NCI-H1436 treated with DMSO at 0.1 percent for 48 hours (cell line): ENCODE measurements around the gene TRIM43.
"Not testable (repeated sequence)": the region's sequence is repeated elsewhere in the genome, so short reads cannot be mapped to it uniquely, and the experiment has no call there.

ENCODE experiments used
- DNase-seq: peaks from one replicate; lab custom pipeline; 2025; lab: John Stamatoyannopoulos, UW

Gene TRIM43

DNA sequence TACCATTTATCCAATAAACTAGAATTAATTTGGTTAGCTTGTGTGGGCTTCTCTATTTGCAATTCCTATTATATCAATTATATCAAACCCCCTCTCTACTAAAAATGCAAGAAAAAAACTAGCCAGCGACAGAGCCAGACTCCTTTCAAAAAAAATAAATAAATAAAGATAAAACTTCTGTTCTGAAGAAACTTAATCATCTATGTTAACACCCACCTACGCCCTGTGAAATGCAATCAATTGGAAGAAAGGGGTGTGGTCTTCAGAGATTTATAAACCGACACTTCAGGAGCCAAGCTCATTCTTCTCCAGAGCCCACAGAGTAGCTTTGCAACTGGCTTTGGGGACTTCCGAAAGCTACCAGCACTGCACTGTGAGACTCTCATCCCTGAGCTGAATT is at the start of gene TRIM43:
Gene TRIM43, plus strand, starts transcription at position 301 of the 400 bp plus-strand sequence. CDS start 2,023 bp downstream, outside the sequence.
- DNase-seq = not testable (repeated sequence)

DNA sequence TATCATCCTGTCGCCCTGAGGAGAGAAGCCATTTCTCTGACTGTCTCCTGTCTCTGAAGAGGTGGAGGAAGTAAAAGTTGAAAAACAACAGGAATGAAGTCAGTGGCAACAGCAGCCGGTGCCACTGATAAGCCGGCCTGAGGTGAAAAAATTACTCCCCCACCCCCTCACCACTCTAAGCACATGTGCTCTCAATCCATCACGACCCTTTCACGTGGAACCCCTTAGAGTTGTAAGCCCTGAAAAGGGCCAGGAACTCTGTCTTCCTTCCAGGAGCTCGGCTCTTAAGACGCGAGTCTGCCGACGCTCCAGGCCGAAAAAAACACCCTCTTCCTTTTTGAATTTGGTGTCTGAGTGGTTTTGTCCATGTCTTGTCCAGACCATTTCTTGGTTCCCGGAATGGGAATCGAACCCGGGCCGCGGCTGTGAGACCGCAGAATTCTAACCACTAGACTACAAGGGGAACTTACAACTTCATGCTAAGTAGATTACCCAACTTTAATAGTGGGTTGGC is 40.7 kb upstream of the TRIM43 start:
- DNase-seq = no peak

DNA sequence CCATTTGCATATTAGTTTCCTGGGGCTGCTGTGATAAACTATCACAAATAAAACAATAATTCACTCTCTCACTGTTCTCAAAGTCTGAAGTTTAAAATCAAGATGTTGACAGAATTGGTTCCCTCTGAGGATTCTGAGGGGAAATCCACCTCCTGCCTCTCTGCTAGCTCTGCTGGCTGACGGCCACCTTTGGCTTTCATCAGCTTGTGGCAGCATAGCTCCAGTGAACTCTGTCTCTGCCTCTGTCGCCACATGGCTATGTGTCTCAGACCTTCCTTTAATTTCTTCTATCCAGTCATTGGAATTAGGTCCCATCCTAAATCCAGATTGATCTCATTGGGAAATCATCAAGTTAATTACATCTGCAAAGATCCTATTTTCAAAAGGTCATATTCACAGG is 38.9 kb upstream of the TRIM43 start:
- no peak for DNase-seq

DNA sequence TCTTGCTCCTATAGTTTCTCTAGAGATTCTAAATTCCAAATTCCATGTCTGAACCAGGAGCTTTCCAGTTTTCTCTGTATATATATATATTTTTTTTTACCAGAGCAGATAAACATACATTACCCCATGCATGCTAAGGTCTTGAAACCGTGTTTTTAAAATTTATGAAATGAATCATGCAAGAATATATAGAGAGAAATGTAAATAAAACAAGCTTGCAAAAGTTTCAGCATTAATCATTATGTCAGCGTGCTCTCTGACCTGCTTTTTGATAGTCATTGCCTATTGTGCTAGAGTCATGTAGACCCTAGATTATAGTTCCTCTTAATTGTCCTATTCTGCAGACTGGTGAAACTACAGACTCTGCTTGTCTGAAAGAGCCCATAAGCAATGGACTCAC is 22.6 kb upstream of the TRIM43 start:
- no peak for DNase-seq

DNA sequence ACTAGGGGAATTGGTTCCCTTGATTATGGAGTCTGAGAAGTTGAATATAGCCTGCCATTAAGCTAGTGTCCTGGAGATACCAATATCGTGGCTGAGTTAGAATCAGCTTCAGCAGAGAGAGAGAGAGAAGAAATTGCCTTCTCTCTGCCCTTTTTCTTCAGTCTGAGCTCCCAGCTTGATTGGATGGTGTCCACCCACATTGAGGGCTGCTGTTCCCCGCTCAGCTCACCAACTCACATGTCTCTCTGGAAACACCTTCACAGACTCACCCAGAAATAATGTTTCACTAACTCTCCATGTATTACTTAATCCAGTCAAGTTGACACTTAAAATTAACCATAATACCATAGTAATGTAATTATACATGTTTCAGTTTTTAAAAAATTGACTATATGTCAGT is 17.9 kb upstream of the TRIM43 start:
- DNase-seq = no peak

DNA sequence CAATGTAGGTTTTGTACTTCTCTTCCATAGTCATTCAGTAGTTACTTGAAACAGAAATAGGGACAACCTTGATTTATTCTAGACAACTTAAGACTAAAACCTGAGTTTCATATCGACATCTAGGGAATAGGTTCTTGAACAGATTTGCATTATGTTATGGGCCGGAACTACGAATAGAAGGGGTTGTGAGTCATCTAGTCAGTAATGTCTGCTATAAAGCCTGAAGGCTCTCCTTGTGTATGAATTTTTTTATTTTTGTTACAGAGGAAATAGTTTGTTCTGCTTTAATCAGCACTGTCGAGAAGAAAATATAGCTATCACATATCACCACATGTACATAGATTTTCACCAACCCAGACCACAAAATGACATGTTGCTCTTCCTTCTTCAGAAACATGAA is 17.3 kb upstream of the TRIM43 start:
- no peak for DNase-seq

DNA sequence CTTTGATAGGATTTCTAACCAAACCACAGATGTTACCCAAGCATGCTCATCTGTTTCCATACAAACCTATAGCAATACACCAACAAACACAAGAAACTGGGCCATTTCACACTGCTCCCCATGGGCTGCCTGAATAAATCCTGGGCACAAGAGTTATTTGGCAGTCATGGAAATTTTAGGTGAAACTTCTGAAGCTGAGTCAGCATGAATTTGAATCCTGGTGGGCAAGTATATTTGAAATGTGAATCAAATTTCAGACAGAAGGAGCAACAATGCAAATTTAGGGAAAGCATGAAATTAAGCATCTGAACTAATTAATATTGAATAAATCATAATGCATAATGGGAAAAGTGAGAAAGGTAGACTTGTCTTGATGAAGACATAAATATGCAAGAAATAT is 15.9 kb upstream of the TRIM43 start:
- no peak for DNase-seq

DNA sequence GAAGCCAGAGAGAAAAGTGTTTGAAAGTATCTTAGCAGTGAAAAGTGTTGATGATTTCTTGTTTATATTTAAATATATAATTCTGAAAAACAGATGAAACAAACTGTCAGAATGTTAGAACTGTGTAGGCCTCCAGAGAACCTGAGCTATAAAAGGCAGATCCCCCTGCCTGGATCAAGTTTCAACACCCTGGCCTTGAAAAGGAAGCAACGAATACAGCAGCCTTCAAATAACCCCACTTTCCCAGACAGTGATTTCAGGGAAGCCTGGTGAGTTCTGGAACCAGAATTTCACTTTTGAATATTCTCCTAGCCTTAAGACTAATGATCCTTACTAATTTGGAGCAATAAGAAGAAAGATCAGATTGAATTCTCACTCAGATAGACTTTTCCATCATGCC is 13.3 kb upstream of the TRIM43 start:
- no peak for DNase-seq

DNA sequence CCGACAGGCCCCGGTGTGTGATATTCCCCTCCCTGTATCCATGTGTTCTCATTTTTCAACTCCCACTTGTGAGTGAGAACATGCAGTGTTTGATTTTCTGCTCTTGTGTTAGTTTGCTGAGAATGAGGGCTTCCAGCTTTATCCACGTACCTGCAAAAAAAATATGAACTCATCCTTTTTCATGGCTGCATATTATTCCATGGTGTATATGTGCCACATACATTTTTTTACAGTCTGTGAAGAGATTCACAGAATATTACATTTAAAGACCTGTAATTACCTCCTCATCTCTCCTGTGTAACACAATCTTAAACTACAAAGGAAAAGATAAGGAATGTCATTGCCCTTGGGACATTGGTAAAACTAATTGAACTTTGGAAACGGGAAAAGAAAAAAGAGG is 8.3 kb upstream of the TRIM43 start:
- not testable (repeated sequence) for DNase-seq

DNA sequence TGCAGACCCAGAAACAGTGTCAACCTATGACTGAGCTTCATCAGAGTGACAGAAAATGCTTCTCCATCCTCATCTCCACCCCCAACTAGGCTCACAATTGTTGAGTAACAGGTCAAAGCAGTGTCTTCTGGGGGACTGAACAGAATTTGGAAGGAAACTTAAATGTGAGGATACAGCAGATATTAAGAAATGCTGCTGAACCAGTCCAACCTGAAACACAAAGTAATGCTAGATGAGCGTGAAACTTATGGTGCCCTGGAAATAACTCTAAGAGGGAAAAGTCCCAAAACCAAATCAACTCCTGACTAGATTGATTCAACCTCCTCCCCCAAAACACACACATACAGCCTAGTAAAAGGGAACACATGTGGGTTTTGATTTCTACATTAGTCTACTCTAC is 7.5 kb upstream of the TRIM43 start:
- DNase-seq = not testable (repeated sequence)

DNA sequence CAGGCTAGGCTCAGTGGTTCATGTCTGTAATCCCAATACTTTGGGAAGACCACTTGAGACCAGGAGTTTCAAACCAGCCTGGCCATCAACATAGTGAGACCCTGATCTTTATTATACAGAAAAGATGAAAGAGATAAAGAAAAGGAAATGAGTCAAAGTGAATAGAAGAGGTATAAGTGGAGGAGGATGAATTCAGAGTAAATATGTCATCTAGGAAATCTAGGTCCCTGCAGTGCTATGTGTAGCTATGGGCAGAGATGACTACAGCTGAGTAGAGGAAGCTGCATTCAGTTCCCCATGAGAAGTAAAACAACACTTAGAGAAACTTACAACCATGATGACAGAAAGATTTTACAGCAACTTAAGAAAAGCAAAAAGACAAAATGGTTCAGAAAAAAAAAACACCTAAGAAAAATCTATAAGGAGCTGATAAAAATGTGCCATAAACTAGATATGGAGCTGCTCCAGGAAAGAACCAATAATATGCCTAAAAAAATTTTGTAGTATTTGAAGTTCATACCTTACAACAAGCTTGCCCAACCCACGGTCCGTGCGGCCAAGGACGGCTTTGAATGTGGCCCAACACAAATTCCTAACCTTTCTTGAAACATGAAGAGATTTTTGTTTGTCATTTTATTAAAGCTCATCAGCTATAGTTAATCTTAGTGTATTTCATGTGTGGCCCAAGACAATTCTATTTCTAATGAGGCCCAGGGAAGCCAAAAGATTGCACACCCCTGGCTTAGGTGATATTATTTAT is 1.8 kb upstream of the TRIM43 start:
- not testable (repeated sequence) for DNase-seq

DNA sequence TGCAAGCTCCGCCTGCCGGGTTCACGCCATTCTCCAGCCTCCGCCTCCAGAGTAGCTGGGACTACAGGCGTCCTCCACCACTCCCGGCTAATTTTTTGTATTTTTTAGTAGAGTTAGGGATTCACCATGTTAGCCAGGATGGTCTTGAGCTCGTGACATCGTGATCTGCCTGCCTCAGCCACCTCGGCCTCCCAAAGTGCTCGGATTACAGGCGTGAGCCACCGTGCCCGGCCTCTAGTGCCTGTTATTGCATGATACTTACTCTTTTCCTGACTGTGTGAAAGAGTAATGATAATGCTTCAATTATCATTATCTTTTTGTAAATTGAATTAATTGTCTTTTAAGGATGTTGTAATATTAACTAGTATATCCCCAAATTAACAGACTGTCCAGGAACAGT is 1.2 kb downstream of the TRIM43 start:
- not testable (repeated sequence) for DNase-seq

DNA sequence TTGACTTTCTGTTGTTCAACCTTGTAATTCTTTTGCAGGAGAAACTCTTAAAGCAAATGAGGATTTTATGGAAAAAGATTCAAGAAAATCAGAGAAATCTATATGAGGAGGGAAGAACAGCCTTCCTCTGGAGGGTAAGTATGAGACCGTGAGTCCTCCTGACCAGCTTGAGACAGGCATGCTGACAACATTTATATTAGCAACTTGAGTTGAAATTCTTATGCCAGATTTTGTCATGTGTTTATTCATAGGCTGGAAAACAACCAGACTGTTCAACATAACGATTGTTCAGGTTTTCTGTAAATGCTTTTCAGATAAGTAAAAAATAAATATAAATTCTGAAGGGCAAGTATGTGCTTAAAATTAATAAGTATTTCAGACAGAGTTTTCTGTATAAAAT is 3.2 kb downstream of the TRIM43 start:
- DNase-seq = not testable (repeated sequence)

DNA sequence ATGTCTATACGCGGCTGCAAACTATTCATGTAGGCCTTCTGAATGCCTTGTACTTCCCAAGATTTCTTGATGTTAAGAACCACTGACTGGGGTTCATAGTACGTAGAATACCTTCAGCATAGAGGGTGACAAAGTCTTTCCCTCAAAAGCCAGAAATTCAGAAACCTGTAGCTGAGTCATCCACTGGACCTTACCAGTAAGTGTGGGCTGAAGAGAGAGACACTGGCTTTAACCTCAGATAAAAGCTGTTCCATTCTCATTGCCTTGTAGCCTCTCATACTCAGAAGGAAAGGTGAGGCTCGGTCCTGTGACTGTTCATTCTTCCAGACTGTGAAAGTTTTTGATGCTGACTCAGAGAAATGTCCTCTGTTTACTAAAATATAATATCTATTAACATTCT is 9.5 kb downstream of the TRIM43 start:
- DNase-seq = not testable (repeated sequence)

DNA sequence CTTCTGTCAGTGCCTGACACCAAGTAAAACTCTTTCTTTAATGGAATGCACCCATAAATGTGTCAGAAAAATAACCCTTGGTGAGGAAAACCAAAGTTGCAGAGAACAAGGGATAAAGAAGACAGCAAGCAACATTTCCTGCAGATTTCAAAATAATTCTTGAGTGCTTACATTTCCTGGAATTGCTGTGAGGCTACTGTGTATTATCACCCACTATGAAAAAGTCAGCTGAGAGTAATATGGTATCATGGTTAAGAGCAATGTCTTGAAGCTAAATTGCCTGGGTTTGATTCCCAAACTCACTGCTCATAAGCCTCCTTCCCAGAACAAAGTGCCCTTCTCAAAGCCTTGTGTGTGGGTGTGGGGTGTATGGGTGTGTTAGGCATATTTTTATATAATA is 10.3 kb downstream of the TRIM43 start:
- not testable (repeated sequence) for DNase-seq

DNA sequence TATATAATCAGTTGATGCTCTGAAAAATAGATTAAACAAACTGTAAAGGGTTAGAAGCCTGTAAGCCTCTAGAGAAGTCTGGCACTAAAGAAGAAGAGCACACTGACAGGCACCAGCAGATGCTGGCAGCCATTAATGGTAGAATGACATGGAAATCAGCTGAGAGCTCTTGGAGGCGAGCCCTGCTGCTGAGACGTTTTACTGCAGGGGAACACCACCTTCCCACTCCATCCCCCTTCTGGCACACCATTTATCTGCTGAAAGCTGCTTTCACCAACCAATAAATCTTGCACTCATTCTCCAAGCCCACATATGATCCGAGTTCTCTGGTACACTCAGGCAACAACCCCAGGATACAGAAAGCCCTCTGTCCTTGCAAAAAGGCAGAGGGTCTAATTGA is 16.6 kb downstream of the TRIM43 start:
- DNase-seq = not testable (repeated sequence)

DNA sequence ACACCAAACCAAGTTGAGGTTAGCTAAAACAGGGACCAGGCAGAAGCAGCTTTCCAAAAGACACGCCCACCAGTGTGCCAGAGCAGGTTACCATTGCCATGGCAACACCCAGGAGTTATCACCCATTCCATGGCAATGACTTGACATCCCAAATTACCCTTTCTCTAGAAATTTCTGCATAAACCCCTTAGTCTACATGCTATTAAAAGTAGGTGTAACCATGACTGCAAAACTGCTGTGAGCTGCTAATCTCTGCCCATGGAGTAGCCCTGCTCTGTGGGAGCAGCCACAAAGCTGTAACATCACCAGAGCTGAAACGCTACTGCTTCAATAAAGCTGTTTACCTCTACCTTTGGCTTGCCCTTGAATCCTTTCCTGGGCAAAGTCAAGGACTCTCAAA is 18.0 kb downstream of the TRIM43 start:
- not testable (repeated sequence) for DNase-seq

DNA sequence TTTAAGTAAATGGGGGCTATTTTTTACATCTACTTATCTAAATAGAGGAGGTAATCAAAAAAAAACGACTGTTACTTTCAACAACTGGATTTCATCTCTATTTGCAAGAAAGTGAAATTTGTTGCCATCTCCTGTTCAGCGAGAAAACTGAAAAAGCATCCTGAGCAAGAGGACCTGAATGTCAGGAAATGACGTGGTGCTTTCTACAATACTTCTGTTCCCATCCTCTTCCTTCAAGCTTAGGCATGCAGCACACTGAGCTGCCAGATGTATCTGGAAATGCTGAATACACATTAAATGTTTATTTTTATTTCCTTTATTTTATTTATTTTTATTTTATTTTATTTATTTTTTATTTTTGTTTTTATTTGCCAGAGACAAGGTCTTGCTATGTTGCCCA is 21.2 kb downstream of the TRIM43 start:
- not testable (repeated sequence) for DNase-seq

DNA sequence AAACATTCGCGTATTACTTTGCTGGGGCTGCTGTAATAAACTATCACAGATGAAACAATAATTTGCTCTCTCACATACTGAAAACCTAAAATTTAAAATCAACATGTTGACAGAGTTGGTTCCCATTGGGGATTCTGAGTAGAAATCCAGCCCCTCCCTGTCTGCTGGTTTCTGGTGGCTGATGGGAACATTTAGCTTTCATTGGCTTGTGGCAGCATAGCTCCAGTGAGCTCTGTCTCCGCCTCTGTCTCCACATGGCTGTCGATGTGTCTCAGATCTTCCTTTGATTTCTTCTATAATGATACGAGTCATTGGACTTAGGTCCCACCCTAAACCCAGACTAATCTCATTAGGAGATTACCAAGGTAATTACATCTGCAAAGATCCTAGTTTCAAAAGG is 30.9 kb downstream of the TRIM43 start:
- not testable (repeated sequence) for DNase-seq

DNA sequence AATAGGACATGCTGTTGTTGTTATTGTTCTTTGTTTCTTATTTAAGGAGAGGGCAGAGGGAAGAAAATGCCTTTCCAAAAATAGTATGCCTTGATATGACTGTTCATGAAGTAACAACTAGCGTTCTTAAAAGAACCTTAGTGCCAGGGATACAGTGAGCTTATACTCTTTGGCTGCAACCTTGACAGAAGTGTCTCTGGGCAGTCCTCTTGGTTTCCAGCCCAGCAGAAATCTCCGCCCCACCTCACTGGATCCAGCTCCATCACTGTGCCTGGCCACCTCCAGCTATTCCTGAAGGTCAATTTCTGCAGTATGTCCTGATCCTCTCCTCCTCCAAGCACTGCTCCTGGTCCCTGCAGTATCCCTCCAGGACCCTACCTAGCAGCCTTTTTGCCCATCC is 39.2 kb downstream of the TRIM43 start:
- DNase-seq = not testable (repeated sequence)

DNA sequence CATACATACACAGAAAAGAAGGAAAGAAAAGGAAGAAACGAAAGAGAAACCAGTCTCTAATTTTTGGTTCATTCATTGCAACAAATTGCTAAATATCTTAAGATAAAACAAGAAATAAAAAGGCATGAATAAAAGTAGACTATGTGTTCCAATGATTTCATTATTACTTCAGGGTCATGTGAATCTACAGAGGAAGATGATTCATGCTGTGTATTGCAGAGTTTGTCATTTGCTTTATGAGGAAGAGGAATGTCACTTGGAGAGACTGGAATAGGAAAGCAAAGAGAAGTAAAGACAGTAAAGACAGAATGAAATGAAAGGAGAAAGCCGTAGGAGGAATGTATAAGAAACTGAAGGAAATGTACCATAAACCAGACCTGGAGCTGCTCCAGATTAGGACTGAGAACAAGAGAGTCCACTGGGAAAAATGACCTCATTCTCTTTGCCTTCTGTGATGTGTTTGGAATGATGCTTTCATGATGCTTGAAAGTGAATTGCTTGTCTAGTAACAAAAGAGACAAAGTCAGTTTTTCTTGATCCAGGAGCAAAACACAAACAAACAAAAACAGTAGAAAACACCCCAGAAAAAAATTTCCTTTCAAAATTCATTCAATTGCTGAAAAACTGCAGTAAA is 41.9 kb downstream of the TRIM43 start:
- DNase-seq = not testable (repeated sequence)

DNA sequence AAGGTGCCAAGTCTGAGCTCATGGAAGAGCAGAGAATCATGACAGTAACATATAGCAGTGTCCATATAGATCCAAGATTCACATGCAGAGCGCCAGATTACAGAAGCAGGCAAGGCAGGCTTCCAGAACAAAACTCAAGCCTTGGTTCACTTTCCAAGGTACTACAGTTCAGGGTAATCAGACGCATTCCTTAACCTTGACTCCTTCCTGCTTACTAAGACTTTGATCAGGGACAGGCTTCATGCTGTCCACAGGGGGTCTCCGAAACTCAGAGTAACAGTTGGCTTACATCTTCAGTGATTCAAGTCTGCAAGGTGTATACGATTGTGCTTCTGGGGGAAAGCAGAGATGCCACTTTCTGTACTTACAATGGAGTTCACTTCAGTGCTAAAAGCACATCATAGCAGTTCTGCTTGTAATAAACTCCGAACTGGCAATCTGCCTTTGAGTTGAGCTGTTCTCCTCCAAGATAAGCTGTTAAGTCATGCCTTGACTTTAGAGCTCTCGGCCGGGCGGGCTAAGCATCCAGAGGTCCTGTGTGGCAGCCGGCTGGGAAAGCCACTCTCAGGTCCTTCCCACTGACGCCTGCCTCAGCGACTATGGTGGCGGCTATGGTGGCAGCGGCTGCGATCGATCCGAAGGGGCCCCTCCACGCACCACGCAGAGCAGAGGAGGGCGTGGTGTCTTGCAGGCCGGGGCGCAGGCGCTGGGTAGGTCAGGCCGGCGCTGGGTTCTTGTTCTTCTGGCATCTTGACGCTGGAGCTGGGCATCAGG is 48.9 kb downstream of the TRIM43 start:
- not testable (repeated sequence) for DNase-seq

DNA sequence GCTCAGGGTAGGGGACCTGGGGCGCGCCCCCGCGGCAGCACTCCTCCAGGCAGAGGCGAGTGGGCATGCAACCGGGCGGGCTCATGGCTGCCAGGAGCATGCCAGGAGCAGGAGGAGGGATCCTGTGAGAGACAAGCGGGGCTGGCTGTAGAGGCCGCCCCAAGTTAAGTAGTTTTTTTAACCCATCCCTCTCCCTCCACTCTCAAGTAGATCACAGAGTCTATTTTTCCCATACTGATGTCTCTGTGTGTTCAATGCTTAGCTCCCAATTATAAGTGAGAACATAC is 49.4 kb downstream of the TRIM43 start:
- DNase-seq = not testable (repeated sequence)
